ENCODE data around the gene EHD1. TPM values are rescaled to one million over a fixed set of nuclear protein-coding genes. Genes with fewer than 3 reads are reported as not detected.

Gene EHD1
- total and polyA plus RNA-seq, 9 of the 15 experiments (the other 6 are each of a cell fraction or from before 2014, with no cell fraction given), result 0.46 to 65.0 (median 16.4) TPM

DNA sequence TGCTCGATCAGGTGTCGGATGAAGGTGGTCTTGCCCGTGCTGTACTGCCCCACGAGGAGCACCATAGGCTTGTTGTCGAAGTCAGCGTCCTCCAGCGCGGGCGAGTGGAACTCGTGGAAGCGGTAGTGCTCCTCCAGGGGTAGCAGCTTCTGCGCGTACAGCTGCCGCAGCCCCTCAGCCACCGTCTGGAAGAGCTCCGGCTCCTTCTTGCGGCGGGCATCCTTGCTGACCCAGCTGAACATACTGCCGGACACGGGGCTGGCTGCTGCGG, 263 bp downstream of the EHD1 start (continued):
- TF ChIP-seq, protein P1, sequence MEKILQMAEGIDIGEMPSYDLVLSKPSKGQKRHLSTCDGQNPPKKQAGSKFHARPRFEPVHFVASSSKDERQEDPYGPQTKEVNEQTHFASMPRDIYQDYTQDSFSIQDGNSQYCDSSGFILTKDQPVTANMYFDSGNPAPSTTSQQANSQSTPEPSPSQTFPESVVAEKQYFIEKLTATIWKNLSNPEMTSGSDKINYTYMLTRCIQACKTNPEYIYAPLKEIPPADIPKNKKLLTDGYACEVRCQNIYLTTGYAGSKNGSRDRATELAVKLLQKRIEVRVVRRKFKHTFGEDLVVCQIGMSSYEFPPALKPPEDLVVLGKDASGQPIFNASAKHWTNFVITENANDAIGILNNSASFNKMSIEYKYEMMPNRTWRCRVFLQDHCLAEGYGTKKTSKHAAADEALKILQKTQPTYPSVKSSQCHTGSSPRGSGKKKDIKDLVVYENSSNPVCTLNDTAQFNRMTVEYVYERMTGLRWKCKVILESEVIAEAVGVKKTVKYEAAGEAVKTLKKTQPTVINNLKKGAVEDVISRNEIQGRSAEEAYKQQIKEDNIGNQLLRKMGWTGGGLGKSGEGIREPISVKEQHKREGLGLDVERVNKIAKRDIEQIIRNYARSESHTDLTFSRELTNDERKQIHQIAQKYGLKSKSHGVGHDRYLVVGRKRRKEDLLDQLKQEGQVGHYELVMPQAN (IDR thresholded peaks at IDR 0.05; ENCODE audit: borderline replicate concordance), result peak; percentile 87
- TF ChIP-seq BRD9 (IDR thresholded peaks at IDR 0.05; ENCODE audit: low read depth, partially characterized antibody) (no peak), ZNF324 (CRISPR knock-in tag; IDR thresholded peaks at IDR 0.05) (no peak), MCM7 (IDR thresholded peaks at IDR 0.05) (no peak), XRCC4 (IDR thresholded peaks at IDR 0.05; ENCODE audit: extremely low read depth, insufficient read depth, insufficient read length) (no peak), L3MBTL2 (IDR thresholded peaks at IDR 0.05) (peak; percentile 60), NEUROD1 (IDR thresholded peaks at IDR 0.05; ENCODE audit: borderline replicate concordance, low read depth, low read length, partially characterized antibody) (no peak), PHB (CRISPR knock-in tag; IDR thresholded peaks at IDR 0.05) (no peak), RBBP5 (IDR thresholded peaks at IDR 0.05; ENCODE audit: borderline replicate concordance, insufficient read depth, low read length, poor library complexity, severe bottlenecking) (peak; percentile 72), KAT7 (CRISPR knock-in tag; IDR thresholded peaks at IDR 0.05; ENCODE audit: borderline replicate concordance) (peak; percentile 65; the same call in 1 of the 2 replicates), NELFE (IDR thresholded peaks at IDR 0.05; ENCODE audit: insufficient read depth, insufficient read length) (no peak), FOXA3 (CRISPR knock-in tag; conservative IDR thresholded peaks at IDR 0.05 in 1 of 2, IDR thresholded peaks at IDR 0.05 in 1 of 2) (peak in 1 of 2 experiments; percentile 57; a peak in 1 of 4 replicates), E2F3 (CRISPR knock-in tag; IDR thresholded peaks at IDR 0.05) (0 out of 2 replicates have a peak, but pooled peaks have one; percentile 61), SRSF7 (optimal IDR thresholded peaks at IDR 0.05; ENCODE audit: low read depth, low read length) (no peak), FOXK2 (conservative IDR thresholded peaks at IDR 0.05 in 1 of 2, IDR thresholded peaks at IDR 0.05 in 1 of 2; ENCODE audit: low read depth in 2 of 2) (peak in 1 of 2 experiments; percentile 67; a peak in 3 of 4 replicates)
- TF ChIP-seq, protein P2, sequence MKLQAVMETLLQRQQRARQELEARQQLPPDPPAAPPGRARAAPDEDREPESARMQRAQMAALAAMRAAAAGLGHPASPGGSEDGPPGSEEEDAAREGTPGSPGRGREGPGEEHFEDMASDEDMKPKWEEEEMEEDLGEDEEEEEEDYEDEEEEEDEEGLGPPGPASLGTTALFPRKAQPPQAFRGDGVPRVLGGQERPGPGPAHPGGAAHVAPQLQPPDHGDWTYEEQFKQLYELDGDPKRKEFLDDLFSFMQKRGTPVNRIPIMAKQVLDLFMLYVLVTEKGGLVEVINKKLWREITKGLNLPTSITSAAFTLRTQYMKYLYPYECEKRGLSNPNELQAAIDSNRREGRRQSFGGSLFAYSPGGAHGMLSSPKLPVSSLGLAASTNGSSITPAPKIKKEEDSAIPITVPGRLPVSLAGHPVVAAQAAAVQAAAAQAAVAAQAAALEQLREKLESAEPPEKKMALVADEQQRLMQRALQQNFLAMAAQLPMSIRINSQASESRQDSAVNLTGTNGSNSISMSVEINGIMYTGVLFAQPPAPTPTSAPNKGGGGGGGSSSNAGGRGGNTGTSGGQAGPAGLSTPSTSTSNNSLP (IDR thresholded peaks at IDR 0.05; ENCODE audit: borderline replicate concordance, low read depth, low read length), result no peak
- TF ChIP-seq, protein P3, sequence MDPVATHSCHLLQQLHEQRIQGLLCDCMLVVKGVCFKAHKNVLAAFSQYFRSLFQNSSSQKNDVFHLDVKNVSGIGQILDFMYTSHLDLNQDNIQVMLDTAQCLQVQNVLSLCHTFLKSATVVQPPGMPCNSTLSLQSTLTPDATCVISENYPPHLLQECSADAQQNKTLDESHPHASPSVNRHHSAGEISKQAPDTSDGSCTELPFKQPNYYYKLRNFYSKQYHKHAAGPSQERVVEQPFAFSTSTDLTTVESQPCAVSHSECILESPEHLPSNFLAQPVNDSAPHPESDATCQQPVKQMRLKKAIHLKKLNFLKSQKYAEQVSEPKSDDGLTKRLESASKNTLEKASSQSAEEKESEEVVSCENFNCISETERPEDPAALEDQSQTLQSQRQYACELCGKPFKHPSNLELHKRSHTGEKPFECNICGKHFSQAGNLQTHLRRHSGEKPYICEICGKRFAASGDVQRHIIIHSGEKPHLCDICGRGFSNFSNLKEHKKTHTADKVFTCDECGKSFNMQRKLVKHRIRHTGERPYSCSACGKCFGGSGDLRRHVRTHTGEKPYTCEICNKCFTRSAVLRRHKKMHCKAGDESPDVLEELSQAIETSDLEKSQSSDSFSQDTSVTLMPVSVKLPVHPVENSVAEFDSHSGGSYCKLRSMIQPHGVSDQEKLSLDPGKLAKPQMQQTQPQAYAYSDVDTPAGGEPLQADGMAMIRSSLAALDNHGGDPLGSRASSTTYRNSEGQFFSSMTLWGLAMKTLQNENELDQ (CRISPR knock-in tag; IDR thresholded peaks at IDR 0.05; ENCODE audit: borderline replicate concordance), result peak; percentile 83

Data from K562 (cell line).